ENCODE results near the gene HLA-E.
"Not testable (repeated sequence)": the region's sequence is repeated elsewhere in the genome, so short reads cannot be mapped to it uniquely, and the experiment has no call there.

Gene HLA-E

DNA sequence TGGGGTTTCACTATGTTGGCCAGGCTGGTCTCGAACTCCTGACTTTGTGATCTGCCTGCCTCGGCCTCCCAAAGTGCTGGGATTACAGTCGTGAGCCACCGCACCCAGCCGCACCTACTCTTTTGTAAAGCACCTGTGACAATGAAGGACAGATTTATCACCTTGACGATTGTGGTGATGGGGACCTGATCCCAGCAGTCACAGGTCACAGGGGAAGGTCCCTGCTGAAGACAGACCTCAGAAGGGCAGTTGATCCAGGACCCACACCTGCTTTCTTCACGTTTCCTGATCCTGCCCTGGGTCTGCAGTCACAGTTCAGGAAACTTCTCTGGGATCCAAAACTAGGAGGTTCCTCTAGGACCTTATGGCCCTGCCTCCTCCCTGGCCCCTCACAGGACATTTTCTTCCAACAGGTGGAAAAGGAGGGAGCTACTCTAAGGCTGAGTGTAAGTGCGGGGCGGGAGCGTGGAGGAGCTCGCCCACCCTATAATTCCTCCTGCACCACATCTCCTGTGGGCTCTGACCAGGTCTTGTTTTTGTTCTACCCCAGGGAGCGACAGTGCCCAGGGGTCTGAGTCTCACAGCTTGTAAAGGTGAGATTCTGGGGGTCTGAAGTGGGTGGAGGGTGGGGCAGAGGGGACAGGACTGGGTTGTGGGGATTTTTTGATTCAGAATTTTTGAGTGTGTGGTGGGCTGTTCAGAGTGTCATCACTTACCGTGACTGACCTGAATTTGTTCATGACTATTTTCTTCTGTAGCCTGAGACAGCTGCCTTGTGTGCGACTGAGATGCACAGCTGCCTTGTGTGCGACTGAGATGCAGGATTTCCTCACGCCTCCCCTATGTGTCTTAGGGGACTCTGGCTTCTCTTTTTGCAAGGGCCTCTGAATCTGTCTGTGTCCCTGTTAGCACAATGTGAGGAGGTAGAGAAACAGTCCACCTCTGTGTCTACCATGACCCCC, 3.0 kb downstream of the HLA-E start:
- DNase-seq (ENCODE audit: low read depth): no peak
- no peak overlapping the region for H3K4me3 ChIP-seq (ENCODE audit: low read length)
- TF ChIP-seq, protein P1, sequence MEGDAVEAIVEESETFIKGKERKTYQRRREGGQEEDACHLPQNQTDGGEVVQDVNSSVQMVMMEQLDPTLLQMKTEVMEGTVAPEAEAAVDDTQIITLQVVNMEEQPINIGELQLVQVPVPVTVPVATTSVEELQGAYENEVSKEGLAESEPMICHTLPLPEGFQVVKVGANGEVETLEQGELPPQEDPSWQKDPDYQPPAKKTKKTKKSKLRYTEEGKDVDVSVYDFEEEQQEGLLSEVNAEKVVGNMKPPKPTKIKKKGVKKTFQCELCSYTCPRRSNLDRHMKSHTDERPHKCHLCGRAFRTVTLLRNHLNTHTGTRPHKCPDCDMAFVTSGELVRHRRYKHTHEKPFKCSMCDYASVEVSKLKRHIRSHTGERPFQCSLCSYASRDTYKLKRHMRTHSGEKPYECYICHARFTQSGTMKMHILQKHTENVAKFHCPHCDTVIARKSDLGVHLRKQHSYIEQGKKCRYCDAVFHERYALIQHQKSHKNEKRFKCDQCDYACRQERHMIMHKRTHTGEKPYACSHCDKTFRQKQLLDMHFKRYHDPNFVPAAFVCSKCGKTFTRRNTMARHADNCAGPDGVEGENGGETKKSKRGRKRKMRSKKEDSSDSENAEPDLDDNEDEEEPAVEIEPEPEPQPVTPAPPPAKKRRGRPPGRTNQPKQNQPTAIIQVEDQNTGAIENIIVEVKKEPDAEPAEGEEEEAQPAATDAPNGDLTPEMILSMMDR (conservative IDR thresholded peaks at IDR 0.05; ENCODE audit: low read depth, low read length): no peak

DNA sequence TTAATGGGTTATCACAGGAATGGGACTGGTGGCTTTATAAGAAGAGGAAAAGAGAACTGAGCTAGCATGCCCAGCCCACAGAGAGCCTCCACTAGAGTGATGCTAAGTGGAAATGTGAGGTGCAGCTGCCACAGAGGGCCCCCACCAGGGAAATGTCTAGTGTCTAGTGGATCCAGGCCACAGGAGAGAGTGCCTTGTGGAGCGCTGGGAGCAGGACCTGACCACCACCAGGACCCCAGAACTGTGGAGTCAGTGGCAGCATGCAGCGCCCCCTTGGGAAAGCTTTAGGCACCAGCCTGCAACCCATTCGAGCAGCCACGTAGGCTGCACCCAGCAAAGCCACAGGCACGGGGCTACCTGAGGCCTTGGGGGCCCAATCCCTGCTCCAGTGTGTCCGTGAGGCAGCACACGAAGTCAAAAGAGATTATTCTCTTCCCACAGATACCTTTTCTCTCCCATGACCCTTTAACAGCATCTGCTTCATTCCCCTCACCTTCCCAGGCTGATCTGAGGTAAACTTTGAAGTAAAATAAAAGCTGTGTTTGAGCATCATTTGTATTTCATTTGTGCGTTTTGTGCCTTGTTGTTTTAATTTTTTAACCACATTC, 4.4 kb downstream of the HLA-E start:
- DNase-seq (ENCODE audit: low read depth): no peak
- TF ChIP-seq, protein P1 (conservative IDR thresholded peaks at IDR 0.05; ENCODE audit: low read depth, low read length): peak; percentile 23
- H3K4me3 ChIP-seq (ENCODE audit: low read length): no peak overlapping the region

DNA sequence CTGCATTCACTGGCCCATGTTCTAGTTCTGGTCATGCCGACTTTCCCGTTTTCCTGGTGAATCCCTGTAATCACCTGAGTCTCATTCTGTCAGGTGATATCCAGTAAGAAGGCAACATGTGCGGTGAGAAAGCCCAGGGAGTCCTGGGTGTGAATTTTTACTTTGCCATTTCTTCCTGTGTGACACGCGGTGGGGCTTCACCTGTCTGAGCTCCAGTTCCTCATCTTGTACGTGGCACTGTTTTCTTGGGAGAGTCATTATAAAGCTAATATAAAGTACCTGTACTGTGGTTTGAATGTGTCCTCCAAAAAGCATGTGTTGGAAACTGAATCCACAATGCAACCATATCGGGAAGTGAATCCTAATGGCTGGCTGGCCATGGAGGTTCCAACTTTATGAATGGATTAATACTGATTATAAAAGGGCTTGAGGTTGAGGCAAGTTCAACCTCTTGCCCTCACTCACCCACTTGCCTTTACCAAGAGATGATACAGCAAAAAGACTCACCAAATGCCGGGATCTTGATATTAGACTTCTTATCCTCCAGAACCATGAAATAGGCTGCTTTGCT, 5.1 kb downstream of the HLA-E start:
- TF ChIP-seq, protein P1 (conservative IDR thresholded peaks at IDR 0.05; ENCODE audit: low read depth, low read length): no peak
- no peak for DNase-seq (ENCODE audit: low read depth)
- H3K4me3 ChIP-seq (ENCODE audit: low read length): no peak overlapping the region

GRCh38 chr6:30495060-30495459, 5.8 kb downstream of the HLA-E start:
- DNase-seq (ENCODE audit: low read depth); H3K4me3 ChIP-seq (ENCODE audit: low read length): not testable (repeated sequence)

DNA sequence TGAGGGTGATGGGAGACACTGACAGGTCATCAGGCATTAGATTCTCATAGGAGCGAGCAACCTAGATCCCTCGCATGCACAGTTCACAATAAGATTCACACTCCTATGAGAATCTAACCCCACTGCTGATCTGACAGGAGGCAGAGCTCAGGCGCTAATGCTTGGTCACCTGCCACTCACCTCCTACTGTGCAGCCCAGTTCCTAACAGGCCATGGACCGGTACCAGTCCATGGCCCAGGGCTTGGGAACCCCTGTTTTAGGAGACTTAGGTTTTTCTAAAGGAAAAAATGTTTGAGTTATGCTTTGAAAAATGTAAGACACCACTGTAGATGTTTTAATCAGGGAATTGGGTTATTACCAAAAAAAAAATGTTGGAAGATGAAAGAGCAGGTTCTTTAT, 6.7 kb downstream of the HLA-E start:
- no peak overlapping the region for H3K4me3 ChIP-seq (ENCODE audit: low read length)
- TF ChIP-seq, protein P1 (conservative IDR thresholded peaks at IDR 0.05; ENCODE audit: low read depth, low read length): no peak
- DNase-seq (ENCODE audit: low read depth): no peak

GRCh38 chr6:30497261-30497599, 7.9 kb downstream of the HLA-E start:
- DNase-seq (ENCODE audit: low read depth); H3K4me3 ChIP-seq (ENCODE audit: low read length): not testable (repeated sequence)

- DNase-seq (ENCODE audit: low read depth): no peak
- H3K4me3 ChIP-seq (ENCODE audit: low read length): no peak overlapping the region
- TF ChIP-seq, protein P1 (conservative IDR thresholded peaks at IDR 0.05; ENCODE audit: low read depth, low read length): no peak
These were observed 8.4 kb downstream of the HLA-E start for GRCh38 chr6:30497714-30498113.

GRCh38 chr6:30498705-30499104, 9.4 kb downstream of the HLA-E start:
- DNase-seq (ENCODE audit: low read depth); H3K4me3 ChIP-seq (ENCODE audit: low read length): not testable (repeated sequence)
